ENCODE measurements around the gene PUS3.

The PUS3 gene

GRCh38 chr11:125931668-125932067 is 28.7 kb upstream of the PUS3 start:
- Histone ChIP-seq H3K9me3 (no peaks in the 10 kb centered on the region), H3K27ac (no peak overlapping the region), H3K36me3 (no peaks in the 10 kb centered on the region), H3K4me3 (ENCODE audit: low read depth in 1 of 2, low read length in 1 of 2) (no peak overlapping the region), H3K27me3 (no peaks in the 10 kb centered on the region), H3K4me1 (ENCODE audit: control insufficient read depth in 1 of 2, insufficient read depth in 1 of 2, low read depth in 1 of 2, low read length in 1 of 2) (peaks cover 0 to 6% of the 10 kb centered on the region in 2 experiments)
- no peak for TF ChIP-seq CTCF (IDR thresholded peaks at IDR 0.05)

- no peaks in the 10 kb centered on the region for H3K27me3 ChIP-seq
Observed at GRCh38 chr11:125931116-125931515, 28.1 kb upstream of the PUS3 start.

GRCh38 chr11:125930076-125930450 is 27.1 kb upstream of the PUS3 start:
- H3K36me3 ChIP-seq: no peaks in the 10 kb centered on the region
- no peak overlapping the region for H3K4me3 ChIP-seq (ENCODE audit: low read depth in 1 of 2, low read length in 1 of 2)
- no peak overlapping the region for H3K27ac ChIP-seq
- H3K4me1 ChIP-seq (ENCODE audit: control insufficient read depth in 1 of 2, insufficient read depth in 1 of 2, low read depth in 1 of 2, low read length in 1 of 2): peaks cover 0 to 6% of the 10 kb centered on the region in 2 experiments
- H3K9me3 ChIP-seq: no peaks in the 10 kb centered on the region
- no peak for TF ChIP-seq CTCF (IDR thresholded peaks at IDR 0.05)
- no peaks in the 10 kb centered on the region for H3K27me3 ChIP-seq

More at GRCh38 chr11:125931116-125931515, 28.1 kb upstream of the PUS3 start:
- Histone ChIP-seq H3K36me3 (no peaks in the 10 kb centered on the region), H3K27ac (no peak overlapping the region), H3K9me3 (no peaks in the 10 kb centered on the region), H3K4me1 (ENCODE audit: control insufficient read depth in 1 of 2, insufficient read depth in 1 of 2, low read depth in 1 of 2, low read length in 1 of 2) (peaks cover 0 to 6% of the 10 kb centered on the region in 2 experiments), H3K4me3 (ENCODE audit: low read depth in 1 of 2, low read length in 1 of 2) (no peak overlapping the region)
- TF ChIP-seq CTCF (IDR thresholded peaks at IDR 0.05): no peak

- H3K9me3 ChIP-seq: no peaks in the 10 kb centered on the region
- no peaks in the 10 kb centered on the region for H3K27me3 ChIP-seq
- H3K27ac ChIP-seq: no peak overlapping the region
- peaks cover 0 to 6% of the 10 kb centered on the region in 2 experiments for H3K4me1 ChIP-seq (ENCODE audit: control insufficient read depth in 1 of 2, insufficient read depth in 1 of 2, low read depth in 1 of 2, low read length in 1 of 2)
- TF ChIP-seq CTCF (IDR thresholded peaks at IDR 0.05): no peak
- H3K36me3 ChIP-seq: no peaks in the 10 kb centered on the region
- H3K4me3 ChIP-seq (ENCODE audit: low read depth in 1 of 2, low read length in 1 of 2): no peak overlapping the region
Observed at GRCh38 chr11:125929445-125930075, 26.6 kb upstream of the PUS3 start.

- Histone ChIP-seq H3K4me3 (ENCODE audit: low read depth in 1 of 2, low read length in 1 of 2) (no peak overlapping the region), H3K27me3 (peaks cover 7% of the 10 kb centered on the region), H3K36me3 (no peaks in the 10 kb centered on the region), H3K27ac (no peak overlapping the region), H3K9me3 (no peaks in the 10 kb centered on the region), H3K4me1 (ENCODE audit: control insufficient read depth in 1 of 2, insufficient read depth in 1 of 2, low read depth in 1 of 2, low read length in 1 of 2) (peaks cover 0 to 6% of the 10 kb centered on the region in 2 experiments)
- TF ChIP-seq CTCF (IDR thresholded peaks at IDR 0.05): no peak
Observed at GRCh38 chr11:125926682-125927081, 23.7 kb upstream of the PUS3 start.
